ENCODE data around the gene LPP.

DNA sequence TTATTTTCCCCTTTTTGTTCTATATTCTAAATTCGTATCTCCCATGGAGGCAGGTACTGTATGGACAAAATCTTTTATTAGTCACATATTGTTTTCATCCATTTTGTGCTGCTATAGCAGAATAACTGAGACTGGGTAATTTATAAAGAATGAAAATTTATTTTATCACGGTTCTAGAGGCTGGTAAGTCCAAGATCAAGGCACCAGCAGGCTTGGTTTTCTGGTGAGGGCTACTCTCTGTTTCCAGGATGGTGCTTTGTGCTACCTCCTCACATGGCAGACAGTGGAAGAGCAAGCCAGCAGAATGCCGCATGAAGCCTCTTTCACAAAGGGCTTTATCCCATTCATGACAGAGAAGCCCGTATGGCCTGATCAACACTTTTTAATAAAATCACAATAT lies 595.9 kb downstream of the LPP start:
- TF ChIP-seq POLR2A (IDR thresholded peaks at IDR 0.05) (no peak), POLR2AphosphoS5 (IDR thresholded peaks at IDR 0.05) (no peak)
- TF ChIP-seq, protein P1, sequence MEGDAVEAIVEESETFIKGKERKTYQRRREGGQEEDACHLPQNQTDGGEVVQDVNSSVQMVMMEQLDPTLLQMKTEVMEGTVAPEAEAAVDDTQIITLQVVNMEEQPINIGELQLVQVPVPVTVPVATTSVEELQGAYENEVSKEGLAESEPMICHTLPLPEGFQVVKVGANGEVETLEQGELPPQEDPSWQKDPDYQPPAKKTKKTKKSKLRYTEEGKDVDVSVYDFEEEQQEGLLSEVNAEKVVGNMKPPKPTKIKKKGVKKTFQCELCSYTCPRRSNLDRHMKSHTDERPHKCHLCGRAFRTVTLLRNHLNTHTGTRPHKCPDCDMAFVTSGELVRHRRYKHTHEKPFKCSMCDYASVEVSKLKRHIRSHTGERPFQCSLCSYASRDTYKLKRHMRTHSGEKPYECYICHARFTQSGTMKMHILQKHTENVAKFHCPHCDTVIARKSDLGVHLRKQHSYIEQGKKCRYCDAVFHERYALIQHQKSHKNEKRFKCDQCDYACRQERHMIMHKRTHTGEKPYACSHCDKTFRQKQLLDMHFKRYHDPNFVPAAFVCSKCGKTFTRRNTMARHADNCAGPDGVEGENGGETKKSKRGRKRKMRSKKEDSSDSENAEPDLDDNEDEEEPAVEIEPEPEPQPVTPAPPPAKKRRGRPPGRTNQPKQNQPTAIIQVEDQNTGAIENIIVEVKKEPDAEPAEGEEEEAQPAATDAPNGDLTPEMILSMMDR (IDR thresholded peaks at IDR 0.05): no peak

Measured in stomach (tissue), 4 donors.